HG03103 (cell line): ENCODE data around the gene APLN.

Source experiments
- ATAC-seq: cut with Tn5 transposase; IDR thresholded peaks from one replicate; pipeline ENCODE4 v1.9.1; 2021; ENCODE audit warnings: low read depth; ENCODE audit not compliant: unreplicated experiment

APLN gene

DNA sequence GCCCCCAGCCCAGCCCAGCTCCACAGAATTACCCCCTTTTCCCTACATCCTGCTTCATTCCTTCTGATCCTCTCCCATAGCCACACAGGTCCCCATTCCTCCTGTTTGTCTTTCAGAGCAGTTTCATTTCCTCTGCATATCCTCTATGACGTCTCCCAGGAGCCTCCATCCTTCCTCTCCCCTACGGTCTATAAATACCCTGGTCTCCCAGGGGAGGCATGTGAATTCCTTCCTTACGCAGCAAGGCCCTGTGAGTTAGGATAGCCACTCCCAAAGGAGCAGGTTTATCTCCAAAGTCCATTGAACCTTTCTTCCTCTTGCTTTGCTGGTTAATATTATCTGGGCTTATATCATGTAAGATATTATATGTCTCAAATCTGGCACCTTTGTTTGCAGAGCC is 8.4 kb upstream of the APLN start:
- no peak for ATAC-seq

- ATAC-seq, result no peak
Observed at GRCh38 chrX:129661369-129661768, 6.6 kb upstream of the APLN start.

GRCh38 chrX:129659861-129660260 is 5.1 kb upstream of the APLN start:
- no peak for ATAC-seq

- no peak for ATAC-seq
Observed at GRCh38 chrX:129659141-129659540, 4.4 kb upstream of the APLN start.

GRCh38 chrX:129658429-129658828 is 3.7 kb upstream of the APLN start:
- ATAC-seq, result no peak

DNA sequence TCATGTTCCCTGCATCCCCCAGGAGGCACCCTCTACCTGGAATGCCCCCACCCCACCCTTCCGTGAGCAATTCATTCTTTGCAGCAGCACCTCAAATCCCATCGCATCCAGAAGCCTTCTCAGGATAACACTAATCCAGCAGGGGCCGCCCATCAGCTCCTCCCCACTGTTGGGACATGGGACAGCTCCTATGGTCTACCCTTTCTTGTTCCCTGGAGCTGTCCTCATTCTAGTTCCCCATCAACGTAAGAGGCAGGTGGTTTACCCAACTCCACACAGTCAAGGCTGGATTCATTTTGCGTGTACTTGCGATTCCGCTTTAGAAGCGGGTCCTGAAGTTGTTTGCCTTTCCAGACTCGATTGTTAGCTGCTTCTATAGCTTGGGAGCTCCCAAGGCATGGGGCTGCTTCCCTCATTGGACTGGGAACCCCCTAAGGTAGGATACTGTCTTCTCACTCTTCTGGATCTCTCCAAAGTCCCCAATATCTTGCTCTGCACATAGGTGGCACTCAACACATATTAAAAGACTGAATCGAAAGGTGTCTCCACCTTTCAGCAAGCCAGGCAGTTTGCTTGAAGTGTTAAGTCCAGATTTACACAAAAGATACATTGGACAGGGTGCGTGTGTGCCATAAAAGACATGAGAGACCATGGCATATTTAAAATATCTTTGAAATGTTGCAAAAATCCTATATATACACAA is 942 bp upstream of the APLN start:
- no peak for ATAC-seq

DNA sequence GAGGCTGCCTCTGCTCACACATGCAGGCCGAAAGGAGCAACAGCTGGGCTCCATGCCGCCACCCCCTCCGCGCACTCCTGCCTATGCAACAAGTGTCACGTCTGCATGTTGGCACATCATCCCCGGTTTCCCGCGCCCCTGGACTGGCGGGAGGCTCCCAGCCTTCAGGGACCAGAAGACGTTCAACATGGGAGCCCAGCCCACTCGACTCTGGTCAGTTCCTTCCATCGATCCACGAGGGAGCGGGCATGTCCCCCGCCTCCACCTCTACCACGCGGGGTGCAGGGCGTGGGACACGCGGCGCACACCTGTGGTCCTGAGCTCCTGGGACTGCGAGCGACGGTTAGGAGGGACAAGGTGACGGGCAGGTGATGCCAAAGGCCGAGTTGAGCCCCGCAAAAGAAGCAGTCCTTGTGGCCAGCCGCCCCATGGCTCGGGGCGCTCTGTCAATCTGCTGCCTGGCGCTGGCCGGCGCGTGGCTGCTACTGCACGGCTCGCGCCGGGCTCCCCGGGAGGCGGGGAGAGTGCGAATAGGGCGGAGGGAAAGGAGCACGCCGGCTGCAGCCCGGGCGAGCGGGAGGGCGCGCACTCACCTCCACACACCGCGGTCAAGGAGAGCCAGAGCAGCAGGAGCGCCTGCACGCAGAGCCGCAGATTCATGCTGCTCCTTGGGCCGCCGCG is 645 bp downstream of the APLN start:
- no peak for ATAC-seq

DNA sequence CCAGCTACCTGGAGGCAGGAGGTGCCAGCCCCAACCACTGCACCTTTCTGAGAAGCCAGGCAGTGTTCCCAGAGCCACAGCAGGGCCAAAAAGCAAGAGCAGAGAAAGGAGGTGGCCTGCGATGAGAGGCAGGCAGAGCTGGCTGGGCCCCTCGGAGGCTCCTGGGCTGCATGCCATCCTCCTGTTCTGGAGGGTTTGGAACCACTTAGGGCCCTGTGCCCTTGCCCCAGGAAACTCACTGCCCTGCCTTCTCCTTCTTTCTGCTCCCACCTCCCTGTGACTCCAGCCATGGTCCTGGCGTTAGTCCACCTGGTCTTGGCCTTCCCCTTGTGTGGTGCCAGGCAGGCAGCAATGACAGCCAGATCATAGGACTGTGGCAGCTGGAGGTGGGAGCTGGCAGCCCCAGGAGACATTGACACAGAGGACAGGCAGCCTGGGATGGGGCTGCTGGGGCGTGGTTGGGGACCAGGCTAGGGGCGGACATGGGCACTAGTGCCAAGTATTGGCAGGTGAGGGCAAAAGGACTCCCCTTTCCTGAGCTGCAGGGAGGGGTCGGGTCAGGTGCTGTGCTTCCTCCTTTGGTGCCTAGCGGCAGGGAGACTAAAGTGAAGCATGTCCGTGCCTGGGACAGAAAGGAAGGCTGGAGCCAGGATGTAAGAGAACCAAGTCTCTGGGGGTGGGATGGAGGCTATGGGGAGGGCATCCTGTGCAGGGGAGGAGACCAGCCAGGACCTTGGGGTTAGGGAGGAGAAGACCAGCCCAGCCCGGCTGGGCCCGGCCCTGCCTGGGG is 1.4 kb downstream of the APLN start:
- ATAC-seq, result no peak

- ATAC-seq, result no peak
Observed at GRCh38 chrX:129652565-129653169, 2.1 kb downstream of the APLN start.

DNA sequence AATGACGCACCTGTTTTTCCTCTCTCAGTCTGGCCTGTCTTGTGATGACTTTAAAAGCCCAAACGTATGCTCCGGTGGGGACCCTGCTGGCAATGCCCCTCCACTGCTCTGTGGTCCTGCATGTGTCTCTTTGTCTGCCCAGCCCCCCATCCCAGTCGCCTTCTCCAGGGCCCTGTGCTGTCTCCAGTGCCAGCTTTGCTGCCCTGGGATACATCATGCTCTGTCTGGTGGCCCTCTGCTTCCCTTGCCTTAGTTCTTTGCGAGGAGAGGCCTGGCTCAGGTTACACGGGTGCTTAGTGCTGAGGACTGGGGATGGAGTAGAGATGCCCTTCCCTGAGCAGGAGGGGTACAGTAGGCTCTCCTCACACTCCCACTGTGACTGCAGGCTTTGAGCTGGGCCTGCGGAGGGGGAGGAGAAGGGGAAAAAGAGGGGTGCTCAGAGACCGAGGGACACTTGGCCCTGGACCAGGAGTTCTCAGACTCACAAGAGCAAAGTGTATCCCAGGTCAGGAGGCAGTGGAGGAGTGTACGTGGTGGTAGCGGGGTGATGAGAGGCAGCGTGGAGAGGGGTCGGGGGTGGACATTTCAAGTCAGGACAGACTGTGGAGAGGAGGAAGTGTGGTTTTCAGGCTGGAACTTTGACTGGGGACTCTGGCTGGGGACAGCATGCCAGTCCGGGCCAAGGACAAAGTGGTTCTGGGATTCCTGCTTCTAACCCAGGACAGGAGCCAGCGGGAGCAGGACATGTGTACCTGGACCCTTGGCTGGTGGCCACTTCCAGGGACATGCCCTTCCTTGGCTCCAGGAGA is 2.8 kb downstream of the APLN start:
- ATAC-seq, result no peak

DNA sequence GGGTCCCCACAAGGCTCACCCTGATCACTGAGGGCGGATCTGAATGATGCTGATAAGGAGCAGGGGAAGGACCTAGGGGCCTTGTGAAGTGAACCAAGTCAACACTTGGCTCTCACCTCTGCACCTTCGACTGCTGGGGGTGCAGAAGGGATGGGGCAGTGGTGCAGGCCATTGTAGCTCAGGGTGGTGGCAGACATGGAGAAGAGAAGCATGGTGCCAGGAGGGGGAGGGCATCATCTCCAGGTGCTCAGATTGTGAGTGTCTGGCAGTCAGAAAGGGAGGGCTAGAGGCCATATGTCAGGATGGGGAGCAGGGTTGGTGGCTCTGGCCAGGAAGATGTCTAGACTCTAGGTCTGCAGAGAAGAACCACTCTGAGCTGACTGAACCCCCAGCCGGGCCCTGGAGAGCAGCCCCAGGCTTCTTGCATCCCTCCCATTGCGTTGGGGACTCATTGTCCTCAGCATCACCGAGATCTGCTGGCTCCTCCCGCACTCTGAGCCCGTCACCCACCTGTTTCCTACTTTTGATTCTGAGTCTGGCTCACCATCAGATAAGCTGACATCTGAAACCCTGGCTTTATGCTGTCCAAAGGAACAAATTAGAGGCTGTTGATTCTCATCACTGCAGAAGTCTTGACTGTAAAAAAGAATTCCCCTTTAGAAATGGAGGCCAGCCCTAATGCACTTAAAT is 3.8 kb downstream of the APLN start:
- ATAC-seq, result no peak

DNA sequence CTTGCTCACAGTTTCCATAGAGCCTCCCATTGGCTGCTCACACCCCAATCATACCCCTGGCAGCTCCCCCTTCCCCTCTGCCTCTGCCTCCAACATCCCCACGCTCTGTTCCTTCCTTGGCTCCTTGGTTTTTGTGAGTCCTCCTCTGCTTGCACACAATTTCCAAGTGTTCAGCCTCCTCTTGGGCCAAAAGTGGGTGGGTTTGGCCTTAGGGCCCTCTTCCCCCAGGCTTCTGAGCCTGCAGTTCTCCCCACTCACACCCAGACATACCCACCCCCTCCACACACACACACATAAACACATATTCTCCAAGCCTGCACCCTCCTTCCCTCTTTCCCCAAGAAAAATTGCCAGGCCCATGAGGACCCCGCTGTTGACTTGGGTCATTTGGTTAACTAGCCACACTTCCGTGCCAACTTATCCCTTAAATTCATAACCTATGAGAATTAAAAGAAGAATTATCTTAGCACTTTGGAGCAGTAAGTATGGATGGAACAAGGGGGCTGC is 4.5 kb downstream of the APLN start:
- ATAC-seq, result no peak

GRCh38 chrX:129649268-129650182 is 5.2 kb downstream of the APLN start:
- ATAC-seq, result no peak

DNA sequence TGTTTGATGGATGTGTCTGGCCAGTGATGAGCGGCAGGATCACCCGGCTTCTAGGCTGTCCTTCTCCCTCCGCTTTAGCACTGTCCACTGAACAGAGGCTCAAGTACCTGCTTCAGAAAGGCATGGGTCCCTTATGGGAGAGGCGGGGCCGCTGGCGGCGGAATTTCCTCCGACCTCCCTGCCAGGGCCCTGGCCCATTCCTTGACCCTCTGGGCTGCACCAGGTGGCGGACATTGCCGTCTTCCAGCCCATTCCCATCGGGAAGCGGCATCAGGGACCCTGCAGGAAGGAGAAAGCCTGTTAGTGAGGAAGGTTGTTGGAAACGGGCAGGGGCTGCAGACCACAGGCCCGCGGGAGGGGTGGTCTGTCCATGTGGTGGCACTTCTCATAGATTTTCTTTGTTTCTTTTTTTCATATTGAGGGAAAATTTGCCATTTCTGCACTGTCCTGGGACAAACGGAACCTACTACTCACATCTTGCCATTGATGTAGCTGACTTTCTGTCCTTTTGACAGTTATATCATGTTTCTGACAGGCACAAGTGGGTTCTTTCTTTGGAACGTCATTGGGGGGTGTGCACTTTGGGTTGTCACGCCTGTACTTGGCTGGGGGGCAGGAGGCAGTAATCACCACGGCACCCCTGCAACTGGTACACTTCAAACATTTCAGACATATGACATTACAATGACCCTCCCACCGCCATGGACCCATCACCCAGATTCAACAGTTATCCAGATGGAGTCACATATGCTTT is 6.1 kb downstream of the APLN start:
- no peak for ATAC-seq

GRCh38 chrX:129647418-129648410 is 7.0 kb downstream of the APLN start:
- ATAC-seq, result no peak

GRCh38 chrX:129646566-129647417 is 8.0 kb downstream of the APLN start:
- no peak for ATAC-seq
